PC-9 (cell line): ENCODE results near the gene AHCYL2.
"Not testable (repeated sequence)": the region's sequence is repeated elsewhere in the genome, so short reads cannot be mapped to it uniquely, and the experiment has no call there.

Experiments used
- EZH2 ChIP-seq: fragments of 200-600 bp; sonication (generic); IDR thresholded peaks from 2 replicates; pipeline ENCODE4 v1.8.0; 2017; ENCODE audit warnings: antibody characterized with exemption, low read depth
- TF ChIP-seq, protein P1 (sequence below): fragments of 200-600 bp; sonication (generic); conservative IDR thresholded peaks from 2 replicates; pipeline ENCODE4 v1.6.1; 2017; ENCODE audit warnings: mixed run types, antibody characterized with exemption, mild to moderate bottlenecking, moderate library complexity

DNA sequence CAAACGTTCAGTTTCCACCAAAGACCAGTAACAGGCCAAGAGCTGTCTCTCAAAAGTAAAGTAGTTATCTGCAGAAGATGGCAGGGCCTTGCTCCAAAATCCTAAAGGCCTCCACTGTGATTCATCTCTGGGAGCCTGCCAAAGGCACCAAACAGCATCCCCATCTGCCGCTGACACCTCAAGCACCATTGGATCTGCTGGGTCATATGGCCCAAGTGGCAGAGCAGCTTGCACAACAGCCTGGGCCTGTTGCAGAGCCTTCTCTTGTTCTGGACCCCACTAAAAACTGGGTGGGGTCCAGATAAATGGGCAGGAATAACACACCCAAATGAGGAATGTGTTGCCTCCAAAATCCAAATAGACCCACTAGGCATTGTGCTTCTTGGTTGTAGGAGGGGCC, 222.1 kb downstream of the AHCYL2 start:
- TF ChIP-seq, protein P1, sequence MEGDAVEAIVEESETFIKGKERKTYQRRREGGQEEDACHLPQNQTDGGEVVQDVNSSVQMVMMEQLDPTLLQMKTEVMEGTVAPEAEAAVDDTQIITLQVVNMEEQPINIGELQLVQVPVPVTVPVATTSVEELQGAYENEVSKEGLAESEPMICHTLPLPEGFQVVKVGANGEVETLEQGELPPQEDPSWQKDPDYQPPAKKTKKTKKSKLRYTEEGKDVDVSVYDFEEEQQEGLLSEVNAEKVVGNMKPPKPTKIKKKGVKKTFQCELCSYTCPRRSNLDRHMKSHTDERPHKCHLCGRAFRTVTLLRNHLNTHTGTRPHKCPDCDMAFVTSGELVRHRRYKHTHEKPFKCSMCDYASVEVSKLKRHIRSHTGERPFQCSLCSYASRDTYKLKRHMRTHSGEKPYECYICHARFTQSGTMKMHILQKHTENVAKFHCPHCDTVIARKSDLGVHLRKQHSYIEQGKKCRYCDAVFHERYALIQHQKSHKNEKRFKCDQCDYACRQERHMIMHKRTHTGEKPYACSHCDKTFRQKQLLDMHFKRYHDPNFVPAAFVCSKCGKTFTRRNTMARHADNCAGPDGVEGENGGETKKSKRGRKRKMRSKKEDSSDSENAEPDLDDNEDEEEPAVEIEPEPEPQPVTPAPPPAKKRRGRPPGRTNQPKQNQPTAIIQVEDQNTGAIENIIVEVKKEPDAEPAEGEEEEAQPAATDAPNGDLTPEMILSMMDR = not testable (repeated sequence)
- TF ChIP-seq EZH2 = not testable (repeated sequence)
